ENCODE results near the gene CST7. TPM values are rescaled to one million over a fixed set of nuclear protein-coding genes. Genes with fewer than 3 reads are reported as not detected.

Gene CST7
- total RNA-seq, 2 donors from 2014 or later, result 136 to 174 TPM

DNA sequence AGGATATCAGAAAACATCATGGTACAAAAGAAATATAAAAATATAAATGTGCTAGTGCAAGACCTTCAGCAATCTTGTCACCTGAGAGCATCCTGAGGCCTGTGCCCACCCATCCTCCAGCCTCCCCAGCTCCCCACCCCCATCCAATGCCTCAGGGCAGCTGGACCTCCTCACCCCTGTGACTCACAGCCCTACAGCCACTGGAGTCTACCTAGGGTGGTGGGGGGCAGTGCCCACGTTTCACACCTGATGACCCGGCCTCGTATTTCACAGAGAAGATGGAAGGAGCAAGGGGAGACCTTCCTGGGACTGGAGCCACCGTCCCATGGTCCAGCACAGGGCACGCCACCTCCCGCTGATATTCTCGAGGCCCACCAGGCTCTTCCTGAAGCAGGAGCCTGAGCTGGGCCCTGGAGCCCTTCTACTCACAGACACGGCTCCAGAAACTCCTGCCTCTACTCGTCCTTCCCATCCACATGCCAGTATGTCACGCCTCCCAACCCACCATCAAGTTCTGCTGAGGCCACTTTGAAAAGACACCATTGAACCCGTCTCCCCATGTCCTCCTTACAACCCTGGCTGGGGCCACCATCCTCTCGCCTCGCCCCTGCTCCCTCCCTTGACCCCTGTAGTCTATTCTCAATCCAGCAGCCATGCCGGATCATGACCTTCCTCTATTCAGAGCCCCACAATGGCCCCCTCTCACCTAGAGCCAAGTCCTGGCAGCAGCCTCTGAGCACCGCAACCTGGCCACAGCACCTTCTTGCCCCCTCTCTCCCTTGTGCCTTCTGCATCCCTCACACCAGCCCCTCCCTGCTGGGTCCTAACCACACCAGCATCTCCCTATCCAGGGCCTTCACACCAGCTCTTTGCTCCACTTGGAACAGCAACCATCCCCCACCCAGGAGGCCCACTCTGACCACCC lies 30.2 kb downstream of the CST7 start:
- no peak overlapping the region for H3K4me3 Mint-ChIP-seq
- no peaks in the 10 kb centered on the region for H3K27me3 Mint-ChIP-seq (ENCODE audit: low read depth)
- H3K4me1 Mint-ChIP-seq (ENCODE audit: low read depth), result peaks cover 21% of the 10 kb centered on the region
- DNase-seq (no peak), ATAC-seq (replicated peaks in 1 of 2) (no peak)
- no peak overlapping the region for H3K27ac Mint-ChIP-seq
- H3K36me3 Mint-ChIP-seq (ENCODE audit: insufficient read depth in 2 of 2), result peaks cover 34 to 62% of the 10 kb centered on the region in 2 donors
- H3K9me3 Mint-ChIP-seq, result peaks cover 6% of the 10 kb centered on the region in 2 donors

DNA sequence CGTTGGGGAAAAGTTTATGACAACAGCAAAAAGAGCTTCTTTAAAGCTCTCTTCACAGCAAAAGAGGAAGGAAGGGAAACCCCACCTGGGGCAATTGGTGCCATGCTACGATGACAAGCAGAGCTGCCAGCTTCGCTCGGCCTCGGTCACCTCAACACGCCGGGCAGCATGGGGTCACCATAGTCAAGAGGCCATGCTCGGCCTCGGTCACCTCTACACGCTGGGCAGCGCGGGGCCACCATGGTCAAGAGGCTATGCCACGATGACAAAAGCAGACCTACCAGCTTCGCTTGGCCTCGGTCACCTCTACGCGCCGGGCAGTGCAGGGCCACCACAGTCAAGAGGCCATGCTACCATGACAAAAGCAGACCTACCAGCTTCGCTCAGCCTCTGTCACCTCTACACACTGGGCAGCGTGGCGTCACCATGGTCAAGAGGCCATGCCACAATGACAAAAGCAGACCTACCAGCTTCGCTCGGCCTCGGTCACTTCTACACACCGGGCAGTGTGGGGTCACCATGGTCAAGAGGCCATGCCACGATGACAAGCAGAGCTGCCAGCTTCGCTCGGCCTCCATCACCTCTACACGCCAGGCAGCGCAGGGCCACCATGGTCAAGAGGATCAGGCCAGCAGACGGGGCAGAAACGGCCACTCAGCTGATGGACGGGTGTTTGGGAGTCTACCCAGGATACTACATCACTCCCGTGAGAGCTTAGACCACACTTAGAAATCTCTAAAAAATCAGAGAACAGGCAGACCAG lies 31.4 kb downstream of the CST7 start:
- peak overlapping the region; percentile 84 for H3K27ac Mint-ChIP-seq
- H3K36me3 Mint-ChIP-seq (ENCODE audit: insufficient read depth in 2 of 2), result peaks cover 31 to 58% of the 10 kb centered on the region in 2 donors
- no peaks in the 10 kb centered on the region for H3K27me3 Mint-ChIP-seq (ENCODE audit: low read depth)
- peaks cover 30% of the 10 kb centered on the region for H3K4me1 Mint-ChIP-seq (ENCODE audit: low read depth)
- no peak overlapping the region for H3K4me3 Mint-ChIP-seq
- DNase-seq (no peak), ATAC-seq (replicated peaks in 1 of 2) (no peak)
- peaks cover 5 to 6% of the 10 kb centered on the region in 2 donors for H3K9me3 Mint-ChIP-seq

- H3K9me3 Mint-ChIP-seq, result peaks cover 2 to 3% of the 10 kb centered on the region in 2 donors
- DNase-seq, result no peak
- peaks cover 29 to 50% of the 10 kb centered on the region in 2 donors for H3K36me3 Mint-ChIP-seq (ENCODE audit: insufficient read depth in 2 of 2)
- no peaks in the 10 kb centered on the region for H3K27me3 Mint-ChIP-seq (ENCODE audit: low read depth)
- no peak overlapping the region for H3K4me3 Mint-ChIP-seq
- H3K4me1 Mint-ChIP-seq (ENCODE audit: low read depth), result peaks cover 38% of the 10 kb centered on the region
- ATAC-seq (replicated peaks in 1 of 2), result no peak
- peak overlapping the region; percentile 70 for H3K27ac Mint-ChIP-seq
Observed at GRCh38 chr20:24981282-24981681, 32.2 kb downstream of the CST7 start.

GRCh38 chr20:24981790-24982189 lies 32.7 kb downstream of the CST7 start:
- ATAC-seq (replicated peaks in 1 of 2) (peak in 1 of 2 donors; percentile 61), DNase-seq (no peak)
- no peaks in the 10 kb centered on the region for H3K27me3 Mint-ChIP-seq (ENCODE audit: low read depth)
- H3K27ac Mint-ChIP-seq, result peak overlapping the region; percentile 70
- peaks cover 23 to 47% of the 10 kb centered on the region in 2 donors for H3K36me3 Mint-ChIP-seq (ENCODE audit: insufficient read depth in 2 of 2)
- H3K4me3 Mint-ChIP-seq, result peak overlapping the region in 1 of 2 donors; percentile 21
- H3K9me3 Mint-ChIP-seq, result peaks cover under 1 to 1% of the 10 kb centered on the region in 2 donors
- peaks cover 43% of the 10 kb centered on the region for H3K4me1 Mint-ChIP-seq (ENCODE audit: low read depth)

GRCh38 chr20:24983896-24984295 lies 34.8 kb downstream of the CST7 start:
- H3K4me1 Mint-ChIP-seq (ENCODE audit: low read depth), result peaks cover 64% of the 10 kb centered on the region

DNA sequence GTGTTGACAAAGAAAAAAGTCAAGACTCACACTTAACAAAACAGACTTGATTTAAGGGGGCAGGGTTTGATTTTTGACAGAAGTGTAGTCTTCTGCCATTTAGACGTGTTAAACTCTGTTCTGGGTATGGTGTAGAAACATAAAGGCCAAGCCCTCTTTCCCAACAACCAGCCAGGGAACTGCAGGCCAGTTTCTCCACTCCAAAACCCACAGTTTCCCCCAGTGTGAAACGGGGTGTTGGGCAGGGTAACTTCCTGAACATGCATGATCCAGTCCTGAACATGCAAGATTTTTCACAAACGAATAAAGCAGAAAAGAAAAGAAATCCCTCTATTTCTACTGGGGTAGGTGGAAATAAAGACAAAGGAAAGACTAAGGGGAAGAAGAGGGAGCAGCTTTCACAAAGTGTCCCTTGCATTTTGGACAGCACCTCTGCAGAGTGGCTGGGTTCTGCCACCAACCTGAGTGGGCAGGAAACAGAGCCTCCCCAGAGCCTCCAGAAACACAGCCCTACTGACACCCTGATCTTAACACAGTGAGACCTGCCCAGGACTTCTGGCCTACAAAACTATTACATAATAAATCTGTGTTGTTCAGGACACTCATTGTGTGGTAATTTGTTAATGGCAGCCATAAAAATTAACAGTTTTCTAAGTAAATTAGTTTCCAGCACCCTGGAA lies 36.0 kb downstream of the CST7 start:
- Mint-ChIP-seq H3K27me3 (ENCODE audit: low read depth) (no peaks in the 10 kb centered on the region), H3K36me3 (ENCODE audit: insufficient read depth in 2 of 2) (peaks cover 11 to 28% of the 10 kb centered on the region in 2 donors), H3K9me3 (no peaks in the 10 kb centered on the region), H3K4me1 (ENCODE audit: low read depth) (peaks cover 67% of the 10 kb centered on the region), H3K4me3 (peak overlapping the region in 1 of 2 donors; percentile 10), H3K27ac (peak overlapping the region; percentile 55)
- ATAC-seq (replicated peaks in 1 of 2) (no peak), DNase-seq (no peak)

More at GRCh38 chr20:24983896-24984295, 34.8 kb downstream of the CST7 start:
- ATAC-seq (replicated peaks in 1 of 2), result no peak
- Mint-ChIP-seq H3K36me3 (ENCODE audit: insufficient read depth in 2 of 2) (peaks cover 17 to 32% of the 10 kb centered on the region in 2 donors), H3K27me3 (ENCODE audit: low read depth) (no peaks in the 10 kb centered on the region), H3K9me3 (no peaks in the 10 kb centered on the region), H3K4me3 (no peak overlapping the region), H3K27ac (no peak overlapping the region)
- DNase-seq, result no peak

DNA sequence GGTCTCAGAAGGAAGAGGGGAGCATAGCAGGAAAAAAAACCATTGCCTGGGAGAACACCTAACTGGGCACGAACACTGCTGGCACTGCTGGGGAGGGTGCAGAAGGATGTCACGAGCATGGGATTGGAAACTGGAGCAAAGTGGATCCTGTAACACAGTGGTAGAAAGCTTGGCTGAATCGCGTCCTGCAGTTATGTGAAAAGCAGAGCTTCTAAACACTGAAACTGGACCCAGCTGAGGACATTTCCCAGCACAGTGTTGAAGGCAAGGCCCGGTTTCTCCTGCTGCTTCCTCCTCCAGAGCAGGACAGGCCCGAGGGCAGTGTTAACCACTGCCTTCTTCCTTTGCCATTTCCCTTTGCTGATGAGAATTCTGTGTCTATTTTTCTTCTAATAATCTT lies 36.7 kb downstream of the CST7 start:
- ATAC-seq (replicated peaks in 1 of 2), result no peak
- no peaks in the 10 kb centered on the region for H3K27me3 Mint-ChIP-seq (ENCODE audit: low read depth)
- DNase-seq, result no peak
- peak overlapping the region; percentile 16 for H3K27ac Mint-ChIP-seq
- peaks cover 74% of the 10 kb centered on the region for H3K4me1 Mint-ChIP-seq (ENCODE audit: low read depth)
- H3K9me3 Mint-ChIP-seq, result no peaks in the 10 kb centered on the region
- peak overlapping the region in 1 of 2 donors; percentile 10 for H3K4me3 Mint-ChIP-seq
- H3K36me3 Mint-ChIP-seq (ENCODE audit: insufficient read depth in 2 of 2), result peaks cover 8 to 21% of the 10 kb centered on the region in 2 donors

DNA sequence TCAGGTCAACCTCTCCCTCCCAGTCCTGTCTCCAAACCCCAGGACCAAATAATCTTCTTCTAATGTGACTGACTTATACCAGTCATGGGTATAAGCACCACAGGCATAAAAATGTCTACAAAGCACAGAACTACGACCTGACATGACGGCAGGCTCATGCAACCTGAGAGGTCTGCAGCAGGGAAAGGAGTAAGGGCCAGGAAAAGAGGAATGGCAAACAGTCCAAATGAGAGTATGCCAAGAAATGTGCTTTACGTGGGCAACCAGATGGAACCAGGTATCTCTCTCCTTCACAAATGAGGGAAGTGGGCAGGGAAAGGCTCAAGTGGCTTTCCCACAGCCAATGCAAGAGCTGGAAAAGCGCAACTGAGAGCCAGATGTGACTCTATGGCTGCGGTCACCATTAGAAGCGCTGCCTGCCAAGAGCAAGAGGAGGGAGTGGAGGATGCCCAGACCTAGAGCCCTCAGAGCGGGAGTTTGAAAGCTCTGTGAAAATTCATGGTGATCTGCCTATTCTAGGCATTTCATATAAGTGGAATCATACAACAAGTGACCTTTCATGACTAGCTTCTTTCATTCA lies 37.5 kb downstream of the CST7 start:
- peaks cover 6 to 20% of the 10 kb centered on the region in 2 donors for H3K36me3 Mint-ChIP-seq (ENCODE audit: insufficient read depth in 2 of 2)
- H3K27me3 Mint-ChIP-seq (ENCODE audit: low read depth), result no peaks in the 10 kb centered on the region
- ATAC-seq (replicated peaks in 1 of 2), result no peak
- no peaks in the 10 kb centered on the region for H3K9me3 Mint-ChIP-seq
- no peak overlapping the region for H3K4me3 Mint-ChIP-seq
- peaks cover 80% of the 10 kb centered on the region for H3K4me1 Mint-ChIP-seq (ENCODE audit: low read depth)
- H3K27ac Mint-ChIP-seq, result no peak overlapping the region
- no peak for DNase-seq

GRCh38 chr20:24987244-24987643 lies 38.2 kb downstream of the CST7 start:
- Mint-ChIP-seq H3K4me3 (peak overlapping the region in 1 of 2 donors; percentile 8), H3K27ac (peak overlapping the region; percentile 13), H3K9me3 (no peaks in the 10 kb centered on the region), H3K27me3 (ENCODE audit: low read depth) (no peaks in the 10 kb centered on the region), H3K4me1 (ENCODE audit: low read depth) (peaks cover 77% of the 10 kb centered on the region), H3K36me3 (ENCODE audit: insufficient read depth in 2 of 2) (peaks cover 8 to 23% of the 10 kb centered on the region in 2 donors)
- DNase-seq, result peak; percentile 39 to 43
- ATAC-seq (replicated peaks in 1 of 2), result peak; percentile 72 to 77

GRCh38 chr20:24987873-24988835 lies 39.1 kb downstream of the CST7 start:
- no peaks in the 10 kb centered on the region for H3K27me3 Mint-ChIP-seq (ENCODE audit: low read depth)
- peaks cover 80% of the 10 kb centered on the region for H3K4me1 Mint-ChIP-seq (ENCODE audit: low read depth)
- peaks cover 6 to 16% of the 10 kb centered on the region in 2 donors for H3K36me3 Mint-ChIP-seq (ENCODE audit: insufficient read depth in 2 of 2)
- no peak for ATAC-seq (replicated peaks in 1 of 2)
- H3K9me3 Mint-ChIP-seq, result no peaks in the 10 kb centered on the region
- peak overlapping the region; percentile 13 for H3K27ac Mint-ChIP-seq
- DNase-seq, result no peak
- H3K4me3 Mint-ChIP-seq, result peak overlapping the region in 1 of 2 donors; percentile 69

DNA sequence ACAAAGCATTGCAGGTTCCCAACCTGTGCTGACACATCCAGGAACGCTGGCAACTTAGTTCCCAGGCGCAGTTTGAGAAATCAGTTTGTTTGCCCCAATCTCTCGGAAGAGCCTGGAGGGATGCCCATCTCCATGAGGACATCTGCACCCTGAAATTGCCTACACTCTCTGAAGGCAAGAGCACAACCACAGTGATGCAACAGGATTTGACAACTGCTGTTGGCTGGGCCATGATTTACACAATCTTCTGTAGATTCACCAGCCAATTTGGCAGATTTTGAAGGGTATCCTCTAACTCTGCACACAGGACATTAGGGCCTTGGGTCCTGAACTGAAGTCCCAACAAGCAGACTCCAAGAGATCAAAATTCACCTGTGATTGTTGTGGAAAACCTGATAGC lies 40.1 kb downstream of the CST7 start:
- peaks cover 87% of the 10 kb centered on the region for H3K4me1 Mint-ChIP-seq (ENCODE audit: low read depth)
- peaks cover 6 to 11% of the 10 kb centered on the region in 2 donors for H3K36me3 Mint-ChIP-seq (ENCODE audit: insufficient read depth in 2 of 2)
- ATAC-seq (replicated peaks in 1 of 2), result no peak
- peak overlapping the region; percentile 62 to 69 for H3K4me3 Mint-ChIP-seq
- H3K27ac Mint-ChIP-seq, result peak overlapping the region; percentile 87
- no peaks in the 10 kb centered on the region for H3K9me3 Mint-ChIP-seq
- no peaks in the 10 kb centered on the region for H3K27me3 Mint-ChIP-seq (ENCODE audit: low read depth)
- no peak for DNase-seq
